WI38 (cell line): ENCODE measurements around the gene GSG1.

Source experiments
- H3K4me3 ChIP-seq: 2 replicates; pipeline ENCODE4 v1.5.1; 2011; ENCODE audit warnings: low read depth, mild to moderate bottlenecking, control low read depth, low read length
- TF ChIP-seq, protein P1 (sequence below): IDR thresholded peaks from 2 replicates; pipeline ENCODE4 v1.5.1; 2012; ENCODE audit warnings: low read depth, mild to moderate bottlenecking, control low read depth, low read length

GSG1 gene

DNA sequence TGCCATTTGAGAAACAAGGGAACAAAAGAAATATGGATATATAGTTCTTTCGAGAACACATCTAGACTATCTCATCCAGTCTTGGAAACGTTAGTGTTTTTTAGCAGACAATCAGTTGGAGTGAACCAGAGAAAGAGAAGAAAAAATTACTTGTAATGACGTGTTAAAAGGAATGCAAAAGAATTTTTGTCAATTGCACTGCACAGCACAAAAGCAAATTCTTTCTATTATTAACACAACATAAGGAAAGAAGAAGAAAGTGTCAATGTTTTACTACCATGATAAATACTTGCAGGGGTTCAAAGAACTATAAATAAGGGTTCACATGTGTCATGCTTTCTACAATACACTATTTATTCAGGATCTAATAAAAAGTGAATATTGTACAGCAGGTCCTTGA, 27.5 kb upstream of the GSG1 start:
- TF ChIP-seq, protein P1, sequence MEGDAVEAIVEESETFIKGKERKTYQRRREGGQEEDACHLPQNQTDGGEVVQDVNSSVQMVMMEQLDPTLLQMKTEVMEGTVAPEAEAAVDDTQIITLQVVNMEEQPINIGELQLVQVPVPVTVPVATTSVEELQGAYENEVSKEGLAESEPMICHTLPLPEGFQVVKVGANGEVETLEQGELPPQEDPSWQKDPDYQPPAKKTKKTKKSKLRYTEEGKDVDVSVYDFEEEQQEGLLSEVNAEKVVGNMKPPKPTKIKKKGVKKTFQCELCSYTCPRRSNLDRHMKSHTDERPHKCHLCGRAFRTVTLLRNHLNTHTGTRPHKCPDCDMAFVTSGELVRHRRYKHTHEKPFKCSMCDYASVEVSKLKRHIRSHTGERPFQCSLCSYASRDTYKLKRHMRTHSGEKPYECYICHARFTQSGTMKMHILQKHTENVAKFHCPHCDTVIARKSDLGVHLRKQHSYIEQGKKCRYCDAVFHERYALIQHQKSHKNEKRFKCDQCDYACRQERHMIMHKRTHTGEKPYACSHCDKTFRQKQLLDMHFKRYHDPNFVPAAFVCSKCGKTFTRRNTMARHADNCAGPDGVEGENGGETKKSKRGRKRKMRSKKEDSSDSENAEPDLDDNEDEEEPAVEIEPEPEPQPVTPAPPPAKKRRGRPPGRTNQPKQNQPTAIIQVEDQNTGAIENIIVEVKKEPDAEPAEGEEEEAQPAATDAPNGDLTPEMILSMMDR, result no peak
- no peak overlapping the region for H3K4me3 ChIP-seq

DNA sequence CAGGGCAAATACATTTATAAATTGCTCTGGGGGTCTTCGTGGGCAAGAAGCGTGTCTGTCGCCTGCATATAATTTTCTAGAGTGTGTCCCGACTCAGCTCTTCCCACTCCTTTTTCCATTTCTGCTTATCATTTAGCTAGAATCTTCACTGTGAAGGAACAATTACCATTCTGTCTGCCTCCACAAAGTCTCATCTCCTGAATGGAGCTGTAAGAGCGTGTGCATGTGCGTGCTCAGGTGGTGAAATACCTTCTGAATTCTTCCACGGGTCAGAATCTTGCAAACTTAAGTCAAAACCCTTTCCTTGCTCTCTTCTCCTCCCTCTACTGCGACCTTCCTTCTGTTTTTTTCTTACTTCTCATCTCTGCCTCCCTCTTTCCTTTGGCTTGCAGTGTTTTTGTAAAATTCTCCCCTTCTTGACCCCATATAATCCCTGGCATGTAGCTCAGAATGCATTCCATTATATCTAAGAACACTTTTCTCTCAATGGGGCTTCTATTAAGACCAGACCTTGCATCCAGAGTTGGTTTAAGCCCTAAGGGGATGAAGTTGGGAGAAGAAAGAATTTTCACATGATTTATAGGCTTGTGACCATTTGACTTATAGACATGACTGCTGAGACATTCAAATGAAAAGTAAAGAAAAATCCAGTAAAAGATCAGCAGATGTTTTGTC, 25.0 kb upstream of the GSG1 start:
- TF ChIP-seq, protein P1, result no peak
- no peak overlapping the region for H3K4me3 ChIP-seq

DNA sequence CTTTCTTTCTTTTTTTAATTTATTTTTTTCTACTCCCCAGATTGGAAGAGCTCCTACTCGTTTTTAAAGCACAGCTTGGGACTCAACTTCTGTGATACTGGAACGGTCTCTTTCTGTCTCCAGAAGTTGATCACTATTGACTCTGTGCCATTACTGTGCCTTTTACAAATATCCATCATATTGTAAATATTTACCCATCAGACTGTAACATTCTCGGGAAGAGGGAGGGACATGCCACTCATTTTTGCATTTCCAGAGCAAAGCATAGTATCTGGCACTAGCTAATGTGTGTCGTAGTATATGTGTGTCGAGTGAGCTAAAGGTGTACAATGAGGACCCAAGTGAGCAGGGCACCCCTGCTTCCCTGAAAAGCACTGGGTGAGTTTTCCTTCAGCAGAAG, 24.0 kb upstream of the GSG1 start:
- H3K4me3 ChIP-seq, result no peak overlapping the region
- TF ChIP-seq, protein P1, result no peak

DNA sequence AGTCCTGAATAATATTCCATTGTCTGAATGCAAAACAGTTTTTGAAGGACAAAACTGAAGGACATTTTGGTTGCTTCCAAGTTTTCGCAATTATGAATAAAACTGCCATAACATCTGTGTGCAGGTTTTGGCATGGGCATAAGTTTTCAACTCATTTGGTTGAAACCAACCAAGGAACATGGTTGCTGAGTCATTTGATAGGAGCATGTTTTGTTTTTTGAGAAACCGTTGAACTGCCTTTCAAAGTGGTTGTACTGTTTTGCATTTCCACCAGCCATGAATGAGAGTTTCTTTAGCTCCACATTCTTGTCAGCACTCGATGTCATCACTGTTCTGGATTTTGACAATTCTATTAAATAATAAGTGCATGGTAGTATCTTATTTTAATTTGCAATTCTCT, 23.0 kb upstream of the GSG1 start:
- no peak overlapping the region for H3K4me3 ChIP-seq
- TF ChIP-seq, protein P1, result no peak

DNA sequence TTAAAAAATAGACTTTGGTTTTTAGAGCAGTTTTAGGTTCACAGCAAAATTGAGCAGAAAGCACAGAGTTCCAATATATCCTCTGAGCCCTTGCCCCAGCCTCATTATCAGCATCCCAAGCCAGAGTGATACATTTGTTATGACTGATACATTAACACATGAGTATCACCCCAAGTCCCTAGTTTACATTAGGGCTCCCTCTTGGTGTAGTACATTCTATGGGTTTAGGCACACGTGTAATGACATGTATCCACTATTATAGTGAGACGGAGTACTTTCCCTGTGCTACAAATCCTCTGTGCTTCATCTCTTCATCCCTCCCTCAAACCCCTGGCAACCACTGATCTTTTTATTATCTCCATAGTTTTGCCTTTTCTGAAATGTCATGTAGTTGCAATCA, 22.5 kb upstream of the GSG1 start:
- no peak overlapping the region for H3K4me3 ChIP-seq
- TF ChIP-seq, protein P1, result no peak

DNA sequence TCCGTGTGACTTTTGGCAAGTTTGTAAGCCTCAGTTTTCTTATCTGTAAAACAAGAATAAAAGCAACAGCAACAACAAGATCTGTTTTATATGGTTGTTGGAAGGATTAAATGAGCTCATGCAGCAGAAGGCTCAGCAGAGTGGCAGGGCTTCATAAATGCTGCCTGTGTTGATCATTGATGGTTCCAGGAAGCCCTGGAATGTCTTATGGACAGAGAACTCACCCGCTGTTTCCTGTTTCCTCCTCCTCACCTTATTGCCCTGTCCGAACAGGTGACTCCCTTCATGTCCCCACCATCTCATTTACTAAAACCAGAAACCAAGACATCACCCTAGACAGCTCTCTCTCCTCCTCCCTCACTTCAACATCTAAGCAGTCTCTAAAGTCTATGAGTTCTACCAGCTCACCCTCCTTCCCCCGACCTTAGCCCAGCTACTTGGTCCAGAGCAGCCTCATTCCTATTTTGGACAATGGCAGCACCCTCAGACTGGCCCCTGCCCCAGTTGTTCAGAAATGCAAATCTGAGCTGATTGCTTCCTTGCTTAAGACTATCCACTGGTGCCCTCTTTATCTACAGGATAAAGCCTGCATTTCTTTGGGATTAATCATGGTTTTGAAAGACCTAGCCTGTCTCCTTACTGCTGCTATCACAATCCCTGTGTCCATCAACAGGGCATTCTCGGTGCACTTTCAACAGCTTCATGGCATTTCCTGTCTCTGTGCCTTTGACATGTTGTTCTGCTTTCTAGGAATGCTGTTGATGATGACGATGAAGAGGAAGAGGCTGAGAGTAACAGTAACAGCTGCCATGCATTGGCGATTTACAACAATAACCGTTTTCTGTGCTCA, 21.4 kb upstream of the GSG1 start:
- no peak overlapping the region for H3K4me3 ChIP-seq
- TF ChIP-seq, protein P1, result no peak

DNA sequence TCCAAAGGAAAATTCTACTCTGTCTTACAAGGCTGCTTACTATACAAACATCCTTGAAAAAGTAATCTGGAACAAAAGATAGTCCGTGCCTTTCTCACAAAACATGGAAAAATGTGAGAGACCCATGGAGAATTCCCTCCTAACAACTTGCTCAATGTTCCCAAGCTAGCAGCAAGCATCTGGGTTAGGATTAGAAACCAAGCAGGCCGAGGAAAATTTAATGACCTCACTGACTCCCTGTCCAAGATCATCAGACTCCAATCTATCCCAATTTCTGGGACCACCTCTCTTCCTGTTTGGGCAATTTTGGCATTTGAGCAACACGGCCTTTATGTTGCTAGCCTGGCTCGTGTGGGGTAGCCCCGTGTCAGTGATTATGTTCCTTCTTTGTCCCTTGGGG, 18.1 kb upstream of the GSG1 start:
- no peak overlapping the region for H3K4me3 ChIP-seq
- TF ChIP-seq, protein P1, result no peak
